ENCODE data around the gene TMEM201.

TMEM201 gene

GRCh38 chr1:9633493-9633892 lies 44.8 kb downstream of the TMEM201 start:
- Histone ChIP-seq H3K4me1 (ENCODE audit: control insufficient read depth, low read depth, low read length) (no peaks in the 10 kb centered on the region), H3K4me3 (ENCODE audit: low read length) (no peak overlapping the region), H3K9me3 (ENCODE audit: control insufficient read depth, low read depth, low read length) (no peaks in the 10 kb centered on the region), H3K36me3 (ENCODE audit: control insufficient read depth, low read depth, low read length) (no peaks in the 10 kb centered on the region), H3K27me3 (ENCODE audit: control insufficient read depth, insufficient read depth, low read length) (peaks cover under 1% of the 10 kb centered on the region), H3K27ac (ENCODE audit: low read length) (no peak overlapping the region), H3K9ac (ENCODE audit: low read length) (no peak overlapping the region)

- H3K27ac ChIP-seq (ENCODE audit: low read length) = no peak overlapping the region
- H3K9ac ChIP-seq (ENCODE audit: low read length) = no peak overlapping the region
- no peaks in the 10 kb centered on the region for H3K9me3 ChIP-seq (ENCODE audit: control insufficient read depth, low read depth, low read length)
- H3K4me3 ChIP-seq (ENCODE audit: low read length) = no peak overlapping the region
- H3K27me3 ChIP-seq (ENCODE audit: control insufficient read depth, insufficient read depth, low read length) = no peaks in the 10 kb centered on the region
- no peaks in the 10 kb centered on the region for H3K4me1 ChIP-seq (ENCODE audit: control insufficient read depth, low read depth, low read length)
- no peaks in the 10 kb centered on the region for H3K36me3 ChIP-seq (ENCODE audit: control insufficient read depth, low read depth, low read length)
Observed at GRCh38 chr1:9634582-9634981, 45.9 kb downstream of the TMEM201 start.

GRCh38 chr1:9639227-9639626 lies 50.5 kb downstream of the TMEM201 start:
- H3K9me3 ChIP-seq (ENCODE audit: control insufficient read depth, low read depth, low read length) = no peaks in the 10 kb centered on the region
- no peaks in the 10 kb centered on the region for H3K36me3 ChIP-seq (ENCODE audit: control insufficient read depth, low read depth, low read length)
- H3K4me1 ChIP-seq (ENCODE audit: control insufficient read depth, low read depth, low read length) = no peaks in the 10 kb centered on the region
- no peaks in the 10 kb centered on the region for H3K27me3 ChIP-seq (ENCODE audit: control insufficient read depth, insufficient read depth, low read length)
- no peak overlapping the region for H3K9ac ChIP-seq (ENCODE audit: low read length)
- no peak overlapping the region for H3K4me3 ChIP-seq (ENCODE audit: low read length)
- no peak overlapping the region for H3K27ac ChIP-seq (ENCODE audit: low read length)

GRCh38 chr1:9643351-9644256 lies 54.9 kb downstream of the TMEM201 start:
- H3K4me1 ChIP-seq (ENCODE audit: control insufficient read depth, low read depth, low read length) = no peaks in the 10 kb centered on the region
- no peak overlapping the region for H3K9ac ChIP-seq (ENCODE audit: low read length)
- H3K27me3 ChIP-seq (ENCODE audit: control insufficient read depth, insufficient read depth, low read length) = no peaks in the 10 kb centered on the region
- H3K4me3 ChIP-seq (ENCODE audit: low read length) = no peak overlapping the region
- H3K27ac ChIP-seq (ENCODE audit: low read length) = no peak overlapping the region
- H3K36me3 ChIP-seq (ENCODE audit: control insufficient read depth, low read depth, low read length) = no peaks in the 10 kb centered on the region
- no peaks in the 10 kb centered on the region for H3K9me3 ChIP-seq (ENCODE audit: control insufficient read depth, low read depth, low read length)

GRCh38 chr1:9646037-9646436 lies 57.3 kb downstream of the TMEM201 start:
- H3K27me3 ChIP-seq (ENCODE audit: control insufficient read depth, insufficient read depth, low read length) = peaks cover 11% of the 10 kb centered on the region

GRCh38 chr1:9648171-9648570 lies 59.5 kb downstream of the TMEM201 start:
- Histone ChIP-seq H3K9ac (ENCODE audit: low read length) (no peak overlapping the region), H3K36me3 (ENCODE audit: control insufficient read depth, low read depth, low read length) (no peaks in the 10 kb centered on the region), H3K9me3 (ENCODE audit: control insufficient read depth, low read depth, low read length) (no peaks in the 10 kb centered on the region), H3K27ac (ENCODE audit: low read length) (no peak overlapping the region), H3K4me1 (ENCODE audit: control insufficient read depth, low read depth, low read length) (no peaks in the 10 kb centered on the region), H3K27me3 (ENCODE audit: control insufficient read depth, insufficient read depth, low read length) (peaks cover 31% of the 10 kb centered on the region), H3K4me3 (ENCODE audit: low read length) (no peak overlapping the region)

More at GRCh38 chr1:9646037-9646436, 57.3 kb downstream of the TMEM201 start:
- H3K9ac ChIP-seq (ENCODE audit: low read length) = no peak overlapping the region
- H3K27ac ChIP-seq (ENCODE audit: low read length) = no peak overlapping the region
- no peaks in the 10 kb centered on the region for H3K9me3 ChIP-seq (ENCODE audit: control insufficient read depth, low read depth, low read length)
- no peaks in the 10 kb centered on the region for H3K4me1 ChIP-seq (ENCODE audit: control insufficient read depth, low read depth, low read length)
- no peak overlapping the region for H3K4me3 ChIP-seq (ENCODE audit: low read length)
- no peaks in the 10 kb centered on the region for H3K36me3 ChIP-seq (ENCODE audit: control insufficient read depth, low read depth, low read length)

GRCh38 chr1:9649769-9650168 lies 61.1 kb downstream of the TMEM201 start:
- Histone ChIP-seq H3K9me3 (ENCODE audit: control insufficient read depth, low read depth, low read length) (no peaks in the 10 kb centered on the region), H3K4me1 (ENCODE audit: control insufficient read depth, low read depth, low read length) (no peaks in the 10 kb centered on the region), H3K4me3 (ENCODE audit: low read length) (no peak overlapping the region), H3K36me3 (ENCODE audit: control insufficient read depth, low read depth, low read length) (no peaks in the 10 kb centered on the region), H3K27me3 (ENCODE audit: control insufficient read depth, insufficient read depth, low read length) (peaks cover 42% of the 10 kb centered on the region), H3K27ac (ENCODE audit: low read length) (no peak overlapping the region), H3K9ac (ENCODE audit: low read length) (no peak overlapping the region)

- H3K4me1 ChIP-seq (ENCODE audit: control insufficient read depth, low read depth, low read length) = no peaks in the 10 kb centered on the region
- H3K4me3 ChIP-seq (ENCODE audit: low read length) = peak overlapping the region; percentile 60
- no peaks in the 10 kb centered on the region for H3K36me3 ChIP-seq (ENCODE audit: control insufficient read depth, low read depth, low read length)
- peaks cover 42% of the 10 kb centered on the region for H3K27me3 ChIP-seq (ENCODE audit: control insufficient read depth, insufficient read depth, low read length)
- H3K27ac ChIP-seq (ENCODE audit: low read length) = no peak overlapping the region
- no peaks in the 10 kb centered on the region for H3K9me3 ChIP-seq (ENCODE audit: control insufficient read depth, low read depth, low read length)
- H3K9ac ChIP-seq (ENCODE audit: low read length) = no peak overlapping the region
Observed at GRCh38 chr1:9651220-9651564, 62.5 kb downstream of the TMEM201 start.

- Histone ChIP-seq H3K36me3 (ENCODE audit: control insufficient read depth, low read depth, low read length) (no peaks in the 10 kb centered on the region), H3K9me3 (ENCODE audit: control insufficient read depth, low read depth, low read length) (no peaks in the 10 kb centered on the region), H3K27ac (ENCODE audit: low read length) (no peak within 1 kb of the TSS), H3K4me3 (ENCODE audit: low read length) (peak within 1 kb of the TSS; percentile 60), H3K9ac (ENCODE audit: low read length) (peak within 1 kb of the TSS; percentile 18), H3K4me1 (ENCODE audit: control insufficient read depth, low read depth, low read length) (no peaks in the 10 kb centered on the region), H3K27me3 (ENCODE audit: control insufficient read depth, insufficient read depth, low read length) (peaks cover 42% of the 10 kb centered on the region)
Observed at GRCh38 chr1:9651565-9652378, 63.1 kb downstream of the TMEM201 start, which contains the start of gene PIK3CD. TSS of gene PIK3CD (plus strand) at chr1:9651731. CDS start at chr1:9710456, 58,725 bp downstream.

GRCh38 chr1:9652379-9653209 lies 63.9 kb downstream of the TMEM201 start:
- H3K36me3 ChIP-seq (ENCODE audit: control insufficient read depth, low read depth, low read length) = no peaks in the 10 kb centered on the region
- peak overlapping the region; percentile 18 for H3K9ac ChIP-seq (ENCODE audit: low read length)
- H3K4me1 ChIP-seq (ENCODE audit: control insufficient read depth, low read depth, low read length) = no peaks in the 10 kb centered on the region
- peaks cover 42% of the 10 kb centered on the region for H3K27me3 ChIP-seq (ENCODE audit: control insufficient read depth, insufficient read depth, low read length)
- H3K27ac ChIP-seq (ENCODE audit: low read length) = no peak overlapping the region
- H3K4me3 ChIP-seq (ENCODE audit: low read length) = peak overlapping the region; percentile 60
- no peaks in the 10 kb centered on the region for H3K9me3 ChIP-seq (ENCODE audit: control insufficient read depth, low read depth, low read length)

GRCh38 chr1:9653210-9653490 lies 64.4 kb downstream of the TMEM201 start:
- H3K9me3 ChIP-seq (ENCODE audit: control insufficient read depth, low read depth, low read length) = no peaks in the 10 kb centered on the region
- H3K4me1 ChIP-seq (ENCODE audit: control insufficient read depth, low read depth, low read length) = no peaks in the 10 kb centered on the region
- no peaks in the 10 kb centered on the region for H3K36me3 ChIP-seq (ENCODE audit: control insufficient read depth, low read depth, low read length)
- no peak overlapping the region for H3K27ac ChIP-seq (ENCODE audit: low read length)
- H3K27me3 ChIP-seq (ENCODE audit: control insufficient read depth, insufficient read depth, low read length) = peaks cover 42% of the 10 kb centered on the region
- H3K9ac ChIP-seq (ENCODE audit: low read length) = no peak overlapping the region
- H3K4me3 ChIP-seq (ENCODE audit: low read length) = no peak overlapping the region
